ENCODE data around the gene AFG3L2.

The AFG3L2 gene

GRCh38 chr18:12398625-12399024, 21.6 kb upstream of the AFG3L2 start:
- TF ChIP-seq CTCF (IDR thresholded peaks at IDR 0.05; ENCODE audit: low read length, missing control alignments), result no peak
- DNase-seq (ENCODE audit: low read depth), result no peak
- H3K4me3 ChIP-seq (replicated peaks; ENCODE audit: low read depth, low read length), result no peak overlapping the region

- TF ChIP-seq CTCF (IDR thresholded peaks at IDR 0.05; ENCODE audit: low read length, missing control alignments), result no peak
- no peak for DNase-seq (ENCODE audit: low read depth)
- no peak overlapping the region for H3K4me3 ChIP-seq (replicated peaks; ENCODE audit: low read depth, low read length)
Observed at GRCh38 chr18:12397793-12398192, 20.8 kb upstream of the AFG3L2 start.

- DNase-seq (ENCODE audit: low read depth), result no peak
- H3K4me3 ChIP-seq (replicated peaks; ENCODE audit: low read depth, low read length), result no peak overlapping the region
- no peak for TF ChIP-seq CTCF (IDR thresholded peaks at IDR 0.05; ENCODE audit: low read length, missing control alignments)
Observed at GRCh38 chr18:12397254-12397653, 20.2 kb upstream of the AFG3L2 start.

- DNase-seq (ENCODE audit: low read depth), result peak; percentile 26
- TF ChIP-seq CTCF (IDR thresholded peaks at IDR 0.05; ENCODE audit: low read length, missing control alignments), result peak; percentile 53
Observed at GRCh38 chr18:12394428-12394827, 17.4 kb upstream of the AFG3L2 start.

GRCh38 chr18:12393998-12394397, 17.0 kb upstream of the AFG3L2 start:
- no peak overlapping the region for H3K4me3 ChIP-seq (replicated peaks; ENCODE audit: low read depth, low read length)
- no peak for DNase-seq (ENCODE audit: low read depth)
- TF ChIP-seq CTCF (IDR thresholded peaks at IDR 0.05; ENCODE audit: low read length, missing control alignments), result no peak

More at GRCh38 chr18:12394428-12394827, 17.4 kb upstream of the AFG3L2 start:
- no peak overlapping the region for H3K4me3 ChIP-seq (replicated peaks; ENCODE audit: low read depth, low read length)

- TF ChIP-seq CTCF (IDR thresholded peaks at IDR 0.05; ENCODE audit: low read length, missing control alignments), result no peak
- no peak overlapping the region for H3K4me3 ChIP-seq (replicated peaks; ENCODE audit: low read depth, low read length)
- DNase-seq (ENCODE audit: low read depth), result no peak
Observed at GRCh38 chr18:12393510-12393909, 16.5 kb upstream of the AFG3L2 start.

- H3K4me3 ChIP-seq (replicated peaks; ENCODE audit: low read depth, low read length), result no peak overlapping the region
- DNase-seq (ENCODE audit: low read depth), result peak; percentile 83
- peak; percentile 99 for TF ChIP-seq CTCF (IDR thresholded peaks at IDR 0.05; ENCODE audit: low read length, missing control alignments)
Observed at GRCh38 chr18:12391487-12392165, 14.6 kb upstream of the AFG3L2 start.

Measured in fibroblast of pulmonary artery (primary cell).